Measurements from ENCODE around the gene KDM1B. TPM values are rescaled to one million over a fixed set of nuclear protein-coding genes. Genes with fewer than 3 reads are reported as not detected.
"Not testable (repeated sequence)": the region's sequence is repeated elsewhere in the genome, so short reads cannot be mapped to it uniquely, and the experiment has no call there.

KDM1B gene
- total RNA-seq, 1 donor from 2014 or later, result 10.3 TPM

GRCh38 chr6:18226451-18227105 lies 71.4 kb downstream of the KDM1B start:
- not testable (repeated sequence) for ATAC-seq; DNase-seq (ENCODE audit: low spot score)

GRCh38 chr6:18227166-18227565 lies 71.9 kb downstream of the KDM1B start:
- not testable (repeated sequence) for ATAC-seq; DNase-seq (ENCODE audit: low spot score)

- not testable (repeated sequence) for ATAC-seq; DNase-seq (ENCODE audit: low spot score)
Measured at GRCh38 chr6:18228590-18228989, 73.4 kb downstream of the KDM1B start.

- not testable (repeated sequence) for ATAC-seq; DNase-seq (ENCODE audit: low spot score)
Measured at GRCh38 chr6:18231856-18232255, 76.6 kb downstream of the KDM1B start.

GRCh38 chr6:18233770-18234169 lies 78.5 kb downstream of the KDM1B start:
- not testable (repeated sequence) for DNase-seq (ENCODE audit: low spot score)

GRCh38 chr6:18234564-18234963 lies 79.3 kb downstream of the KDM1B start:
- DNase-seq (ENCODE audit: low spot score) (no peak), ATAC-seq (no peak)

More at GRCh38 chr6:18233770-18234169, 78.5 kb downstream of the KDM1B start:
- ATAC-seq, result not testable (repeated sequence)

- no peak for DNase-seq (ENCODE audit: low spot score)
- ATAC-seq, result no peak
Measured at GRCh38 chr6:18235524-18235923, 80.3 kb downstream of the KDM1B start.

- no peak for DNase-seq (ENCODE audit: low spot score)
- ATAC-seq, result no peak
Measured at GRCh38 chr6:18237167-18237566, 81.9 kb downstream of the KDM1B start.

- no peak for DNase-seq (ENCODE audit: low spot score)
- ATAC-seq, result no peak
Measured at GRCh38 chr6:18240230-18240629, 85.0 kb downstream of the KDM1B start.

- no peak for DNase-seq (ENCODE audit: low spot score)
- ATAC-seq, result no peak
Measured at GRCh38 chr6:18241208-18242038, 86.2 kb downstream of the KDM1B start.

GRCh38 chr6:18242062-18242851 lies 87.0 kb downstream of the KDM1B start:
- ATAC-seq (no peak), DNase-seq (ENCODE audit: low spot score) (no peak)

- no peak for ATAC-seq
Measured at GRCh38 chr6:18243302-18243893, 88.2 kb downstream of the KDM1B start.

GRCh38 chr6:18244251-18244650 lies 89.0 kb downstream of the KDM1B start:
- no peak for DNase-seq (ENCODE audit: low spot score)
- no peak for ATAC-seq

More at GRCh38 chr6:18243302-18243893, 88.2 kb downstream of the KDM1B start:
- no peak for DNase-seq (ENCODE audit: low spot score)

GRCh38 chr6:18245079-18245478 lies 89.9 kb downstream of the KDM1B start:
- no peak for ATAC-seq
- DNase-seq (ENCODE audit: low spot score), result no peak

- no peak for ATAC-seq
Measured at GRCh38 chr6:18245642-18246041, 90.4 kb downstream of the KDM1B start.

GRCh38 chr6:18246205-18246604 lies 91.0 kb downstream of the KDM1B start:
- ATAC-seq (no peak), DNase-seq (ENCODE audit: low spot score) (no peak)

More at GRCh38 chr6:18245642-18246041, 90.4 kb downstream of the KDM1B start:
- DNase-seq (ENCODE audit: low spot score), result no peak

- ATAC-seq, result no peak
- DNase-seq (ENCODE audit: low spot score), result no peak
Measured at GRCh38 chr6:18247002-18247401, 91.8 kb downstream of the KDM1B start.

- DNase-seq (ENCODE audit: low spot score), result no peak
- no peak for ATAC-seq
Measured at GRCh38 chr6:18248698-18249097, 93.5 kb downstream of the KDM1B start.

- DNase-seq (ENCODE audit: low spot score) (no peak), ATAC-seq (no peak)
Measured at GRCh38 chr6:18249271-18249670, 94.0 kb downstream of the KDM1B start.

- DNase-seq (ENCODE audit: low spot score), result no peak
- no peak for ATAC-seq
Measured at GRCh38 chr6:18253635-18254034, 98.4 kb downstream of the KDM1B start.

- ATAC-seq, result no peak
Measured at GRCh38 chr6:18254793-18255192, 99.6 kb downstream of the KDM1B start.

More at GRCh38 chr6:18254793-18255192, 99.6 kb downstream of the KDM1B start:
- no peak for DNase-seq (ENCODE audit: low spot score)
